ENCODE data around the gene CWF19L1. TPM values are rescaled to one million over a fixed set of nuclear protein-coding genes. Genes with fewer than 3 reads are reported as not detected.

Gene CWF19L1
- total RNA-seq (2021): 34.8 and 38.0 TPM in 2 replicates
- long read RNA-seq, transcript CWF19L1-201 (14 exons, 1,815 nt): major isoform, 60 of 102 reads
- long read RNA-seq, partial matches to known transcripts: 7 of 102 reads
- long read RNA-seq, other reads (novel, unspliced or antisense): 34 of 102 reads

DNA sequence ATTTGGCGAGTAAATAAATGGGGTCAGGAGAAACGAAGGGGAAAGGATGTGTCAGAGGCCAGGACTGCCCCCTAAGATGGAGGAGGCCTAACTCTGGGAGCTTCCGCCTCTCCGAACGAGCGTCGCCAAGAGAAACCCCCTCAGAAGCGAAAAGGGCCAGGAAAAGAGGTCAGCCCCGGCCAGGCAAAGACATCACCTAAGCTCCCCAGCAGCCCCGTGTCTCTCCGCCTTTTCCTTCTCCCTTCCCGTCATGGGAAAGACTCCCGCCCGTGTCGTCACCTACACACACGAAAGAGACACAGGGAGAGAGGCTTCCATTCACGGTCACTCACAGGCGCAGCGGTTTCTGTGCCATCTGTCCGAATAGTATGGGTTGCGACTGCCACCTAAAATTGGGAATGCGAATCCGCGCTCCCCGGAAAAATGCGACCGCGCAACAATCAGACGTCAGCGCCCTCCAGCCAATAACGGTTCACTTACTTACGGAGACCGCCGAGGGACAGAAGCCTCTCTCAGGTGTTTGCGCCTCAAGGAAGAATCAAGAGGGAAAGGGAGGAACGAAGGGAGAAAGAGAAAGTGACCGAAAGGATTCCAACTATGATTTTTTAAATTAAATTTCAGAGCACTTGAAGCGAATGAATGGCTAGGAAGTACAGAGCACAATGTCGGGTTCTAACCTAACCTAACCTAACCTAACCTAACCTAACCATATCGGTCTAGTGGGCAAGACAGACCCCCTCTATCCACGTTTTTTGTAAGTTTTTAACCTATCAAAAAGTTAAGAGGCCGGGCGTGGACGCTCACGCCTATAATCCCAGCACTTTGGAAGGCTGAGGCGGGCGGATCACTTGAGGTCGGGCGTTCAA, at the start of gene CWF19L1:
Gene CWF19L1, minus strand, starts transcription at position 400 of the 866 bp plus-strand sequence. Its CDS starts 45 bp downstream, at position 355.
- WGBS (ENCODE audit: extremely low coverage, insufficient read length, low lambda C conversion rate): no CpG with 5 or more reads among the region's 49 CpGs
- Histone ChIP-seq H4K8ac (replicated peaks; ENCODE audit: insufficient read length, low read depth, low read length) (no peak within 1 kb of the TSS), H4K20me1 (ENCODE audit: control insufficient read depth, insufficient read depth, insufficient read length) (no peaks in the 10 kb centered on the region), H2BK12ac (ENCODE audit: insufficient read length, low read depth, low read length) (no peak within 1 kb of the TSS), H3K18ac (ENCODE audit: insufficient read length, low read depth, low read length) (peak within 1 kb of the TSS; percentile 60), H3K56ac (ENCODE audit: insufficient read length, low read depth, low read length) (no peak within 1 kb of the TSS), H4K5ac (ENCODE audit: insufficient read length, low read depth, low read length) (no peak within 1 kb of the TSS), H2AFZ (ENCODE audit: low read length) (peak within 1 kb of the TSS; percentile 81), H3K23me2 (ENCODE audit: insufficient read length, low read depth, low read length, poor library complexity, severe bottlenecking) (peaks cover 6% of the 10 kb centered on the region), H3K27me3 (ENCODE audit: insufficient read depth, low read length) (no peaks in the 10 kb centered on the region), H3K4me2 (ENCODE audit: insufficient read depth, insufficient read length, low read length) (peak within 1 kb of the TSS; percentile 81), H2BK5ac (ENCODE audit: insufficient read length, low read length) (no peak within 1 kb of the TSS), H4K91ac (ENCODE audit: insufficient read length, low read depth, low read length) (no peak within 1 kb of the TSS), H2BK15ac (ENCODE audit: low read depth, low read length) (no peak within 1 kb of the TSS), H3K4ac (ENCODE audit: low read depth, low read length) (no peak within 1 kb of the TSS; the same call in 1 of the 2 replicates), H3K79me1 (ENCODE audit: insufficient read depth, low read depth, low read length, poor library complexity, severe bottlenecking) (peaks cover 5% of the 10 kb centered on the region), H2BK20ac (ENCODE audit: low read depth, low read length, poor library complexity, severe bottlenecking) (no peak within 1 kb of the TSS), H2AK5ac (ENCODE audit: insufficient read length, low read length) (no peak within 1 kb of the TSS), H3K9me3 (ENCODE audit: control insufficient read depth, low read depth, low read length) (no peaks in the 10 kb centered on the region), H3T11ph (ENCODE audit: low read length) (no peak within 1 kb of the TSS), H3K9ac (ENCODE audit: extremely low read depth, insufficient read length, low read length) (peak within 1 kb of the TSS; percentile 89), H3K14ac (ENCODE audit: insufficient read depth, low read length) (peak within 1 kb of the TSS; percentile 62; the same call in 1 of the 2 replicates), H2BK120ac (ENCODE audit: low read depth, low read length, poor library complexity, severe bottlenecking) (no peak within 1 kb of the TSS), H3K27ac (ENCODE audit: insufficient read length, low read depth, low read length) (peak within 1 kb of the TSS; percentile 60), H3K4me1 (ENCODE audit: insufficient read depth, low read length) (no peaks in the 10 kb centered on the region; the same call in 1 of the 2 replicates), H3K79me2 (ENCODE audit: insufficient read depth, low read length) (no peaks in the 10 kb centered on the region; the same call in 1 of the 2 replicates), H3K23ac (ENCODE audit: insufficient read length, low read depth, low read length) (no peak within 1 kb of the TSS)
- Mint-ChIP-seq H3K27me3 (ENCODE audit: low read depth) (no peaks in the 10 kb centered on the region), H3K36me3 (ENCODE audit: insufficient read depth in 1 of 3, low read depth in 3 of 3) (peaks cover 0 to 3% (median 0%) of the 10 kb centered on the region in 3 experiments; a peak in 4 of 7 replicates), H3K4me1 (0 out of 4 replicates have a peak, but pooled peaks cover 3 to 16% of the 10 kb centered on the region in 2 experiments), H3K9me3 (no peaks in the 10 kb centered on the region; a peak in 1 of 5 replicates), H3K4me3 (peak within 1 kb of the TSS; percentile 99 to 100), H3K27ac (peak within 1 kb of the TSS; percentile 96 to 99 (median 99))
- DNase-seq: peak; percentile 88
- no peak for TF ChIP-seq CTCF (conservative IDR thresholded peaks at IDR 0.05)
